ENCODE data around the gene TLL2.

TLL2 gene

DNA sequence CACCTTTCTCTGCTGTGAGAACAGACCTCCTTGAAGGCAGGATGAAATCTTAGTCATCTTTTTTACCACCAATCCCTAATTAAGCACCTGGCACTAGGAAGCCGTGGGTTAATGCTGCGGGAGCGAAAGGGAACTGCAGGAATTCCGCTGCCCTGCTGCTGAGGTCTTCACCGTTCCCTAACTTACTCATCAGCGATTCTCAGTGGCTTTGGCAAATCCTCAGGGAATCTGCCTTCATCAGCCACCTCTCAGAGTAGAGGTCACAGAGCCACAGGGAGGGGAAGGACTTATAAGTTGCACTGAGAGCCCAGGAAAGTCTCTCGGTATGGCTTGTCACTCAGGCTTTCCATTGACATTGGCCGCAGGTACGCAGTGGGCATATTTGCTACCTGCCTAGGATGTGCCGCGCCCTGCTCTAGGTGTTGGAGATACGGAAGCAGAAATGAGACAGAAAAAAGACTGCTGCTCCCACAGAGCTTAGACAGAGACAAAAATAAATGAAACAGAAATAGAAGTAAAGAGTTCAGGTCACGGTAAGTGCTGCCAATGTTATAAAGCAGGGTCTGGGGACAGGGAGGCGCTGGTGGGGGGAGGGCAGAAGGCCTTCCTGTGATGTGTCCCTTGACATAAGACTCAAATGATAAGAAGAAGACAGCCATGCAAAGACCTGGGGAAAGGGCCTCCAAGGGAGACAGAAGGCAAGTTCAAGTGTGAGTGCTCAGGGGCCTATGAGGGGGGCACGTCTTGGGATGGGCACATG lies 82.3 kb downstream of the TLL2 start:
- no peak for DNase-seq (ENCODE audit: low read depth, low spot score)
- Histone ChIP-seq H3K27ac (no peak overlapping the region), H3K9ac (ENCODE audit: insufficient read length) (no peak overlapping the region), H3K9me3 (ENCODE audit: low read depth, low read length) (no peaks in the 10 kb centered on the region), H3K4me3 (no peak overlapping the region), H3K36me3 (ENCODE audit: insufficient read depth, low read length) (no peaks in the 10 kb centered on the region)
- TF ChIP-seq POLR2AphosphoS5 (IDR thresholded peaks at IDR 0.05; ENCODE audit: borderline replicate concordance, low read depth, low read length) (no peak), EZH2 (IDR thresholded peaks at IDR 0.05) (no peak), FOXP2 (optimal IDR thresholded peaks at IDR 0.05; ENCODE audit: control extremely low read depth, extremely low read length, insufficient read depth) (no peak)

DNA sequence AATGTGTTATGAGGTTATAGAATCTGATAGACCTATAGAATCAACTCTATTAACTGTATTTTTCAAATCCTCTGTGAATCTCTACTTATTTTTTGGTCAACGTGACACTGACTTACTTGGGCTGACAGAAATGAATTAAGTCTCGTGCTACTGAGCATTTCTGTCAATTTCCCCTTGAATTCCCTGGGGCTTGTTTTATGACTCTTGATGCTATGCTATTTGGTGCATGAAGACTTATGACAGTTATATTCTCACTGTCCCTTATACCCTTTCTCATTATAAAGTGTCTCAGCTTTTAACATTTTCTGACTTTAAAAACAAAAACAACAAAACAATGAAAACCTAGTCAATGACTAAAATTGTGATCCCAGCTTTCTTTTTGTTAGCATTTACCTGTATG lies 86.4 kb downstream of the TLL2 start:
- Histone ChIP-seq H3K27ac (no peak overlapping the region), H3K9ac (ENCODE audit: insufficient read length) (no peak overlapping the region), H3K36me3 (ENCODE audit: insufficient read depth, low read length) (no peaks in the 10 kb centered on the region), H3K4me3 (no peak overlapping the region), H3K9me3 (ENCODE audit: low read depth, low read length) (no peaks in the 10 kb centered on the region)
- TF ChIP-seq POLR2AphosphoS5 (IDR thresholded peaks at IDR 0.05; ENCODE audit: borderline replicate concordance, low read depth, low read length) (no peak), EZH2 (IDR thresholded peaks at IDR 0.05) (no peak), FOXP2 (optimal IDR thresholded peaks at IDR 0.05; ENCODE audit: control extremely low read depth, extremely low read length, insufficient read depth) (no peak)
- DNase-seq (ENCODE audit: low read depth, low spot score) = no peak

DNA sequence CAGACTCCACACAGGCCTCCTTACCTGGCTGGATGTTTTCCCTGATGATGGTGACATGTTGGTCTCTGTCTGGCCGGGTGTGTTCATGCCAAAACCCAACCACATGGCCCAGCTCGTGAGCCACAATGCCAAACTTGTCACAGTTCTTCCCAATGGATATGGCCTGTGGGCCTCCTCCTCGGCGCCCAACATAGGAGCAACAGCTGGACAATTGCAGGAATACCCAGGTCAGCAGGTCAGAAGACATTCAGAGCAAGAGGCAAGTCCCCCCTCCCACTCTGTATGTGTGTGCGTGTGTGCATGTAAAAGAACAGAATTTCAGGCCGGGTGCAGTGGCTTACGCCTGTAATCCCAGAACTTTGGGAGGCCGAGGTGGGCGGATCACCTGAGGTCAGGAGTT lies 91.2 kb downstream of the TLL2 start:
- peak overlapping the region; percentile 81 for H3K27ac ChIP-seq
- no peak overlapping the region for H3K9ac ChIP-seq (ENCODE audit: insufficient read length)
- TF ChIP-seq FOXP2 (optimal IDR thresholded peaks at IDR 0.05; ENCODE audit: control extremely low read depth, extremely low read length, insufficient read depth) (no peak), EZH2 (IDR thresholded peaks at IDR 0.05) (no peak), POLR2AphosphoS5 (IDR thresholded peaks at IDR 0.05; ENCODE audit: borderline replicate concordance, low read depth, low read length) (no peak)
- no peaks in the 10 kb centered on the region for H3K36me3 ChIP-seq (ENCODE audit: insufficient read depth, low read length)
- no peaks in the 10 kb centered on the region for H3K9me3 ChIP-seq (ENCODE audit: low read depth, low read length)
- no peak for DNase-seq (ENCODE audit: low read depth, low spot score)
- H3K4me3 ChIP-seq = no peak overlapping the region

DNA sequence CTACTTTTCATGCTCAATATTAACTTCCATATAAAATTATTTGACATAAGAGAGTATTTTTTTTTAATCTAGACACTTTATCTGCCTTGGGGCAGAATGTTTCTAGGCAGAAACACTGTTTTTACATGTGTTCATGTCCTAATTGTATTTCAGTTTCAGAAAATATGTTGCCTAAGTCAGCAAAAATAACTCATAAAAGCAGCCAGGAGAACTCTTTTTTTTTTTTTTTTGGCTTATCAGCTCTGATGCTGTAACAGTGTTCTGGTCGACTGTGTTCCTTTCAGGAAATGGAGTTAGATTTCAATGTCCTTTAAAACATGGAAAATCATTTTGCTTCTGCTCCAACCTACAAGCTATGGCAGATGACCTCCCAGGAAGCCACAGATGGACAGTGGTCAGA lies 91.7 kb downstream of the TLL2 start:
- no peak overlapping the region; the same call in 1 of the 2 replicates for H3K4me3 ChIP-seq
- DNase-seq (ENCODE audit: low read depth, low spot score) = peak; percentile 47
- H3K9ac ChIP-seq (ENCODE audit: insufficient read length) = no peak overlapping the region
- H3K27ac ChIP-seq = peak overlapping the region; percentile 81
- no peaks in the 10 kb centered on the region for H3K36me3 ChIP-seq (ENCODE audit: insufficient read depth, low read length)
- no peaks in the 10 kb centered on the region for H3K9me3 ChIP-seq (ENCODE audit: low read depth, low read length)
- no peak; the same call in 1 of the 2 replicates for TF ChIP-seq POLR2AphosphoS5 (IDR thresholded peaks at IDR 0.05; ENCODE audit: borderline replicate concordance, low read depth, low read length)
- no peak for TF ChIP-seq FOXP2 (optimal IDR thresholded peaks at IDR 0.05; ENCODE audit: control extremely low read depth, extremely low read length, insufficient read depth)
- TF ChIP-seq EZH2 (IDR thresholded peaks at IDR 0.05) = no peak

DNA sequence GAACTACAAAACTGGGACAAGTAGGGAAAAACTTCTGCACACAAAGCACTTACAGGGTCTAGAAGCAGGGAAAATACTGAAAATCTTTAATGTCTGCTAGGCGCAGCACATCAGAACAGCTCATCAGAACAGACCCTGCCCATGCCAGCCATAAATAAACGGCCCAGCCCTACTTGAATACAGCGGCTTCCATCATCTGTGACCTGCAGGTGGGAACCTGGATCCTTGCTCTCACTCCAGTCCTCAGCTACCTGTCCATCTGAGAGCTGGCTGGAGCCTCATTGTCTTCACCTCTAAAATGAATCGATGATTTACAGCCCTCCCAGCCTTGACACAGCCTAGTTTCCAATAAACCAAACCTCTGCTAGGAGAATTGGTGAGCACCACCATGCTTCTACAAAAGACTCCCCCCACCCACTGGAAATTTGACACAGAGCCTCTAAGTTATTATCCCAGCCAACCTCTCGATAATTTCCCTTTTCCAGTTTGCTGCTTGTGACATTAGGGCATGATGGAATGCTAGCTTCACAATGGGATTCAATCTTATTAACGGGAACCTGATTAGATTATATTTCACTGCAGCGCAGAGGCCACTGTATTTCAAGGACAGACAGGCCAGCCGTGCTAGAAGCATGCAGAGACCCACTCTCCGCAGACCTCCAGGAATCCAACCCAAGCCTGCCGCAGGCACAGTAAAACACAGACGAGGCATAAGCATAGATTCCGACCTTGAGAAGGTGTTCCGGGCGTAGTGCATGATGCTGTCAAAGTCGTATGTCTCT lies 93.3 kb downstream of the TLL2 start:
- no peak overlapping the region for H3K9ac ChIP-seq (ENCODE audit: insufficient read length)
- no peak for DNase-seq (ENCODE audit: low read depth, low spot score)
- H3K27ac ChIP-seq = no peak overlapping the region
- H3K4me3 ChIP-seq = no peak overlapping the region
- no peaks in the 10 kb centered on the region for H3K9me3 ChIP-seq (ENCODE audit: low read depth, low read length)
- TF ChIP-seq FOXP2 (optimal IDR thresholded peaks at IDR 0.05; ENCODE audit: control extremely low read depth, extremely low read length, insufficient read depth) (no peak), POLR2AphosphoS5 (IDR thresholded peaks at IDR 0.05; ENCODE audit: borderline replicate concordance, low read depth, low read length) (no peak), EZH2 (IDR thresholded peaks at IDR 0.05) (no peak)
- no peaks in the 10 kb centered on the region for H3K36me3 ChIP-seq (ENCODE audit: insufficient read depth, low read length)

DNA sequence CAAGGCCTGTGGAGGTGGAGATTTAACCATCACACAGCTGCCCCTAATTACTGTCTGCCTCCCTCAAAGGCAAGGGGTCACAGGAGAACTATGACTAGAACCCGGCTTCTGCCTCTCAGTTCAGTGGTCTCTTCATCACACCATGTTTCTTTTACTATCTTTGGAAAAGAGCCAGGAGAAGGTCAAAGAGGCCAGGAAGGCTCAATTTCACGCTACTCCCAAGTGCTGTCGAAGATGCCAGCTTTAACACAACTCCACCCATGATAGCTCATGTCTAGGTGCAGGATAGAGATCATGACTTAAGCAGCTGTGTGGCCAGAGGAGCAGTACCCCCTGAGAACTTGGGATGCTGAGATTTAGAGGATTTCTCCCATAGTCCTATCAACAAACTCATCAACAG lies 94.4 kb downstream of the TLL2 start:
- Histone ChIP-seq H3K27ac (no peak overlapping the region), H3K9ac (ENCODE audit: insufficient read length) (no peak overlapping the region), H3K9me3 (ENCODE audit: low read depth, low read length) (no peaks in the 10 kb centered on the region), H3K36me3 (ENCODE audit: insufficient read depth, low read length) (no peaks in the 10 kb centered on the region), H3K4me3 (no peak overlapping the region)
- TF ChIP-seq POLR2AphosphoS5 (IDR thresholded peaks at IDR 0.05; ENCODE audit: borderline replicate concordance, low read depth, low read length) (no peak), FOXP2 (optimal IDR thresholded peaks at IDR 0.05; ENCODE audit: control extremely low read depth, extremely low read length, insufficient read depth) (no peak), EZH2 (IDR thresholded peaks at IDR 0.05) (no peak)
- DNase-seq (ENCODE audit: low read depth, low spot score) = no peak

DNA sequence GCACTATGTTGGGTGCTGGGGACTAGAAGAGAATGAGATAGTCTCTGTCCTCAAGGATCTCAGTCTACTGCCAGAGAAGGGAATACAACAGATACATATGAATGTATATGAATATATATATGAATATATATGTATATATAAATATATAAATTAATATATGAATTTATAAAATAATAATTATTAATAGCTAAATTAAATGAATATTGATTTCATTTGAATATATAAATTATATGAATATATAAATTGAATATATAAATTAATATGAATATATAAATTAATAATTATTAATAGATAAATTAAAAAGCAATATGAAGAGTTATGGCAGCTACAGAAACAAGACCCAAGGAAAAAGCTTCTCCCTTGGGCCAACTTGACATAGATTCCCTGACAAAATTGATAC lies 95.1 kb downstream of the TLL2 start:
- Histone ChIP-seq H3K9ac (ENCODE audit: insufficient read length) (no peak overlapping the region), H3K4me3 (no peak overlapping the region), H3K27ac (no peak overlapping the region), H3K36me3 (ENCODE audit: insufficient read depth, low read length) (no peaks in the 10 kb centered on the region), H3K9me3 (ENCODE audit: low read depth, low read length) (no peaks in the 10 kb centered on the region)
- no peak for TF ChIP-seq EZH2 (IDR thresholded peaks at IDR 0.05)
- no peak for TF ChIP-seq FOXP2 (optimal IDR thresholded peaks at IDR 0.05; ENCODE audit: control extremely low read depth, extremely low read length, insufficient read depth)
- no peak for TF ChIP-seq POLR2AphosphoS5 (IDR thresholded peaks at IDR 0.05; ENCODE audit: borderline replicate concordance, low read depth, low read length)
- DNase-seq (ENCODE audit: low read depth, low spot score) = no peak

DNA sequence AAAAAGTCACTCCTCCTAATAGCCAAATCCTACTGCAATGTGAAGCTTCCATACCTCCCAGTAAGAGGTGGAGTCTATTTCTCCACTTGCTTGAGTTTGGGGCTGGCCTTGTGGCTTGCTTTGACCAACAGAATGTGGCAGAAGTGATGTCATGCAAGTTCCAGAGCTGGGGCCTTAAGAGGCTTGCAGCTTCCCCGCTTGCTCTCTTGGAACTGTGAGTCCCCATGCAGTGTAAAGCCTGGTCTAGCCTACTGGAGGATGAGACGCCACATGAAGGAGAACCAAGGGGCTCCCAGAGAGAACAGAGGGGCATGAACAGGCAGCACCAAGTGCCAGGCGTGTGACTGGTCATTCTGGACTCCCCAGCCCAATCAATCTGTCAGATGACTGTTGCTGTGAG lies 96.3 kb downstream of the TLL2 start:
- DNase-seq (ENCODE audit: low read depth, low spot score) = no peak
- H3K36me3 ChIP-seq (ENCODE audit: insufficient read depth, low read length) = no peaks in the 10 kb centered on the region
- H3K4me3 ChIP-seq = no peak overlapping the region
- no peak overlapping the region for H3K9ac ChIP-seq (ENCODE audit: insufficient read length)
- H3K9me3 ChIP-seq (ENCODE audit: low read depth, low read length) = no peaks in the 10 kb centered on the region
- 0 out of 2 replicates have a peak overlapping the region, but pooled peaks have one; percentile 76 for H3K27ac ChIP-seq
- TF ChIP-seq EZH2 (IDR thresholded peaks at IDR 0.05) (no peak), POLR2AphosphoS5 (IDR thresholded peaks at IDR 0.05; ENCODE audit: borderline replicate concordance, low read depth, low read length) (no peak), FOXP2 (optimal IDR thresholded peaks at IDR 0.05; ENCODE audit: control extremely low read depth, extremely low read length, insufficient read depth) (no peak)
